Ascending aorta (tissue), 2 donors: Measurements from ENCODE around the gene FYN. TPM values are rescaled to one million over a fixed set of nuclear protein-coding genes. Genes with fewer than 3 reads are reported as not detected.

Experiments used
- DNase-seq, 2 donors: peaks; one replicate each; pipeline ENCODE4 v3.0.0-alpha.2; 2019; ENCODE audit warnings: low spot score in 2 of 2
- H3K27ac ChIP-seq, 2 donors: fragments of 200-600 bp; sonication (generic); one replicate each; pipeline ENCODE4 v1.5.1; 2016 to 2017; ENCODE audit warnings: mild to moderate bottlenecking in 1 of 2
- H3K27me3 ChIP-seq: fragments of 200-600 bp; sonication (generic); one replicate; pipeline ENCODE4 v1.5.1; 2017
- H3K36me3 ChIP-seq, 2 donors: fragments of 200-600 bp; sonication (generic); one replicate each; pipeline ENCODE4 v1.5.1; 2016
- H3K4me1 ChIP-seq, 2 donors: fragments of 200-600 bp; sonication (generic); one replicate each; pipeline ENCODE4 v1.5.1; 2016 to 2017; ENCODE audit warnings: mild to moderate bottlenecking in 1 of 2
- H3K4me3 ChIP-seq, 2 donors: fragments of 200-600 bp; sonication (generic); one replicate each; pipeline ENCODE4 v1.5.1; 2016 to 2017; ENCODE audit warnings: mild to moderate bottlenecking in 1 of 2
- H3K9me3 ChIP-seq, 2 donors: fragments of 200-600 bp; sonication (generic); one replicate each; pipeline ENCODE4 v1.5.1; 2016
- CTCF ChIP-seq, 3 experiments: fragments of 200-600 bp in 2 of 3; fragments of 450-650 bp in 1 of 3; sonication (generic) in 2 of 3; IDR thresholded peaks; one replicate each; pipeline ENCODE4 v1.5.1; 2016 to 2019; ENCODE audit warnings: antibody characterized with exemption in 3 of 3, mild to moderate bottlenecking in 1 of 3, moderate library complexity in 1 of 3
- intact Hi-C: fragments of 100-400 bp; cut with DNase I; formaldehyde crosslinking; loops from one replicate; pipeline ENCODE4 v1.15.1; 2023
- total RNA-seq: library from RNA; depleted of rRNA; stranded (reverse); fragments of >200 nt; gene quantifications from one replicate; pipeline ENCODE4 v1.1.0, GENCODE V29; 2016

FYN gene
- total RNA-seq, 1 donor from 2014 or later = 141 TPM

- no peak for DNase-seq
- H3K9me3 ChIP-seq = no peaks in the 10 kb centered on the region
- no peak overlapping the region for H3K27ac ChIP-seq
- peaks cover 0 to 5% of the 10 kb centered on the region in 2 donors for H3K4me1 ChIP-seq
- no peaks in the 10 kb centered on the region for H3K36me3 ChIP-seq
- H3K27me3 ChIP-seq = no peaks in the 10 kb centered on the region
- no peak for TF ChIP-seq CTCF (IDR thresholded peaks at IDR 0.05)
- H3K4me3 ChIP-seq = no peak overlapping the region
- intact Hi-C loops = no loop called here
These were observed 2.5 kb upstream of the FYN start for GRCh38 chr6:111875741-111876140.

DNA sequence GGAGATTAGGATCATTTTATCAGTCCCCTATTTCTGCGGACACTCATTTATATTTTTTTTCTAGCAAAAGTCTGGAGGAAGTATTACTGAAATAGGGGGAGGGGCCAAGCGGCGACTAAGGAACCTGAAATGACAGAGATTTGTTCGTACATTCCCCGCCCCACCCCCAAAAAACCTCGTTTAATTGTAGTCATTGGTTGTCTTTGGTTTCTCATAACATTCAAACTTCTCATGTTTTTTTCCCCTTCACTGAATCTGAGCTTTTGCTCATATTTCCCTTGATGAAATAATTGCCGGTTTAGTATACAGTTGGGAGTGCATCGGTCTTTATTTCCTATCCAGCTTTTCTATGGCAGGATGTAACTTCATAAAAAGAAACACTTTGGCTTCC is 768 bp upstream of the FYN start:
- Histone ChIP-seq H3K9me3 (no peaks in the 10 kb centered on the region), H3K4me1 (peaks cover 0 to 5% of the 10 kb centered on the region in 2 donors), H3K36me3 (no peaks in the 10 kb centered on the region), H3K4me3 (peak overlapping the region; percentile 79 to 83), H3K27me3 (no peaks in the 10 kb centered on the region), H3K27ac (no peak overlapping the region)
- no peak for DNase-seq
- no peak for TF ChIP-seq CTCF (IDR thresholded peaks at IDR 0.05)
- intact Hi-C loops = loop anchor here (5.0 kb wide), 1 partner anchor 272 kb away; no protein-coding TSS in a partner anchor

DNA sequence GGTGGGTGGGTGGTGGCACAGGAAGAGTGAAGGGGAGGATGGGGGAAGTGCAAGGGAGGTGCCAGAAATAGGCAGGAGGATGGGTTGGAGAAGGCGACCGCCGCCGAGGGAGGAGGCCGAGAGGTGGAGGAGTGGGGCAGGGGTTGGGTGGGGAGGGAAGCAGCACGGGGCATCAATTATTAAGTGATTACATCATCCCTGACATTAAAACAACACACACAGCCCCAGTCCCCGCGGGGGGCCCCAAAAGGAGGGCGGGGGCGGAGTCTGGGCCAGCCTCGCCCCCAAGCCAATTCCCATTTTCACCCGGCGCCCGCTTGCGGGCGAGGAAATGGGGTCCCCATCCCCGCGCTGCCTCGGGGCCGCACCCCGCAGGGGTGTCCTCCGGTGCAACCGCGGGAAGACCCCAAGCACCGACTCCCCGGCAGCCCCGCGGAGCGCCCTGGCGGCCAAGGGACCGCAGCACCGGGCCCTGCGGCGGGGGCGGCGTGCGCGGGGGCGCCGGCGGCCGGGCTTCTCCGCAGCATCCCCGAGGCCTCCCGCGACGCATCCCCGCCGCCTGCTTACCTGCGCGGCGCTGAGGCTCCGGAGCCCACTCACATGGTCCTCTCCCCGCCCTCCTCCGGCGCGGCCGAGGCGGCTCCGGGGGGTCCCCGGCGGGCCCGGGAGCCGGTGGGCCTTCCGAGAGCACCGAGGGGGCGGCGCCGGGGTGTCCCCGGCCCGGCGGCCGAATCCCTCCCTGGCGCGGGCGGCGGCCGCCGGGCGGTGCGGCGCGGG is 663 bp downstream of the FYN start:
- no peaks in the 10 kb centered on the region for H3K36me3 ChIP-seq
- no peak for DNase-seq
- TF ChIP-seq CTCF (IDR thresholded peaks at IDR 0.05) = no peak
- intact Hi-C loops = loop anchor here (1.0 to 5.0 kb wide), 5 partner anchors 100 to 270 kb away; no protein-coding TSS in a partner anchor
- peaks cover 0 to 5% of the 10 kb centered on the region in 2 donors for H3K4me1 ChIP-seq
- no peaks in the 10 kb centered on the region for H3K27me3 ChIP-seq
- no peaks in the 10 kb centered on the region for H3K9me3 ChIP-seq
- H3K4me3 ChIP-seq = peak overlapping the region; percentile 79 to 83
- peak overlapping the region; percentile 67 to 74 for H3K27ac ChIP-seq

GRCh38 chr6:111871725-111872400 is 1.4 kb downstream of the FYN start:
- Histone ChIP-seq H3K4me1 (peaks cover 0 to 5% of the 10 kb centered on the region in 2 donors), H3K36me3 (no peaks in the 10 kb centered on the region), H3K9me3 (no peaks in the 10 kb centered on the region), H3K27me3 (no peaks in the 10 kb centered on the region), H3K27ac (peak overlapping the region; percentile 67 to 74), H3K4me3 (peak overlapping the region; percentile 79 to 83)
- peak in 1 of 2 donors; percentile 71 for DNase-seq
- no peak for TF ChIP-seq CTCF (IDR thresholded peaks at IDR 0.05)
- intact Hi-C loops = loop anchor here (1.0 to 5.0 kb wide), 4 partner anchors 101 to 270 kb away; no protein-coding TSS in a partner anchor

DNA sequence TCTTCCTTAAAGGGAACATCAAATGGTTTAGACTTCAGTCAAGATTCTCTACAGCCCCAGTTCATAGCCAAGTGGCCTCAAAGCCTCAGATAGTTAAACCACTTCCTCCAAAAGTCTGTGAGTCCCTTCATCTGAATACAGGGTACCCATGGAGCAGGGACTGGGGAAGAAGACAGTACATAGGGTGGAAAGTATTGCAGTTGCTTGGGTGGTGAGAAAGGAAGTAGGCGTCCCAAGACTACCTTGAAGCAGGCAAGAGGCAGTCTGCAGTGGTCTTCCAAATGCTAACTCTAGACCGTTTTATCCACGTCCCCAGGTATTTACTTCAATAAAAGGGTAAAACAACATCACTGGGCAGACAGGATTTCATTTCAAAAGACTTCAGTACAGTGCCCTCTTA is 2.0 kb downstream of the FYN start:
- DNase-seq = no peak
- H3K4me1 ChIP-seq = peaks cover 0 to 5% of the 10 kb centered on the region in 2 donors
- peak overlapping the region in 1 of 2 donors; percentile 67 for H3K27ac ChIP-seq
- H3K27me3 ChIP-seq = no peaks in the 10 kb centered on the region
- H3K4me3 ChIP-seq = peak overlapping the region; percentile 79 to 83
- intact Hi-C loops = loop anchor here (5.0 kb wide), 1 partner anchor 269 kb away; no protein-coding TSS in a partner anchor
- no peaks in the 10 kb centered on the region for H3K9me3 ChIP-seq
- no peaks in the 10 kb centered on the region for H3K36me3 ChIP-seq
- TF ChIP-seq CTCF (IDR thresholded peaks at IDR 0.05) = no peak
